Activated CD4-positive, alpha-beta T cell treated with anti-CD3 and anti-CD28 coated beads for 36 hours (primary cell): ENCODE data around the gene ASPG. TPM values are rescaled to one million over a fixed set of nuclear protein-coding genes. Genes with fewer than 3 reads are reported as not detected.
A peak's percentile ranks its signal among the peaks of the same experiment; 100 is the strongest.

Experiments
- ATAC-seq: fragments of 200-7000 bp; cut with Tn5 transposase; one replicate; pipeline ENCODE4 v1.10.0; 2021; ENCODE audit warnings: mild to moderate bottlenecking, moderate library complexity
- CTCF ChIA-PET: fragments of 350-600 bp; sonication (Branson Sonifier 250); formaldehyde crosslinking; loops from one replicate; lab custom pipeline; 2021; ENCODE audit warnings: antibody characterized with exemption; lab: Charles Lee
- POLR2A ChIA-PET: fragments of 350-600 bp; sonication (Branson Sonifier 250); formaldehyde crosslinking; loops from one replicate; lab custom pipeline; 2021; ENCODE audit warnings: antibody characterized with exemption, inconsistent platforms; lab: Charles Lee
- DNase-seq: peaks from one replicate; pipeline ENCODE4 v3.0.0-alpha.2; 2020
- H3K27ac Mint-ChIP-seq: one replicate; pipeline ENCODE4 v1.8.0; 2021; ENCODE audit warnings: mixed read lengths
- H3K27me3 Mint-ChIP-seq: one replicate; pipeline ENCODE4 v1.8.0; 2021; ENCODE audit warnings: mixed read lengths
- H3K36me3 Mint-ChIP-seq: one replicate; pipeline ENCODE4 v1.8.0; 2021; ENCODE audit warnings: low read depth, mixed read lengths
- H3K4me1 Mint-ChIP-seq: one replicate; pipeline ENCODE4 v1.8.0; 2021; ENCODE audit warnings: mixed read lengths
- H3K4me3 Mint-ChIP-seq: one replicate; pipeline ENCODE4 v1.8.0; 2021; ENCODE audit warnings: mild to moderate bottlenecking, moderate library complexity, mixed read lengths
- H3K9me3 Mint-ChIP-seq: one replicate; pipeline ENCODE4 v1.8.0; 2021; ENCODE audit warnings: low read depth, mixed read lengths
- intact Hi-C, 2 experiments: fragments of 100-400 bp; cut with DNase I in 1 of 2; cut with micrococcal nuclease in 1 of 2; formaldehyde crosslinking; loops; one replicate each; pipeline versions ENCODE4 v1.14.2 to v1.15.1; 2022 to 2024; cut with DNase I, micrococcal nuclease
- total RNA-seq, 2 experiments: library from RNA; stranded (reverse); gene quantifications; one replicate each; pipeline ENCODE4 v1.2.3, GENCODE V29; 2021

ASPG gene
- total RNA-seq, 2 experiments from 2014 or later = not detected

- intact Hi-C loops = no loop called here
- DNase-seq = no peak
- ATAC-seq = no peak
- H3K36me3 Mint-ChIP-seq = peaks cover 4% of the 10 kb centered on the region
- no peak overlapping the region for H3K27ac Mint-ChIP-seq
- H3K4me1 Mint-ChIP-seq = no peaks in the 10 kb centered on the region
- peaks cover 29% of the 10 kb centered on the region for H3K27me3 Mint-ChIP-seq
- CTCF ChIA-PET = interaction anchor here (0.6 to 1.8 kb wide), 10 partner anchors 8 to 721 kb away, joined by 3 to 11 read pairs (median 3); no protein-coding TSS in a partner anchor
- POLR2A ChIA-PET = no interaction called here
- no peak overlapping the region for H3K4me3 Mint-ChIP-seq
- peaks cover 21% of the 10 kb centered on the region for H3K9me3 Mint-ChIP-seq
Measured at GRCh38 chr14:104128981-104129380, 43.5 kb downstream of the ASPG start.

- DNase-seq (no peak), ATAC-seq (no peak)
- Mint-ChIP-seq H3K27me3 (peaks cover 31% of the 10 kb centered on the region), H3K27ac (no peak overlapping the region), H3K4me3 (no peak overlapping the region), H3K9me3 (peaks cover 20% of the 10 kb centered on the region), H3K4me1 (no peaks in the 10 kb centered on the region), H3K36me3 (peaks cover 4% of the 10 kb centered on the region)
- CTCF ChIA-PET = interaction anchor here (0.8 to 1.8 kb wide), 6 partner anchors 9 to 388 kb away, joined by 3 to 11 read pairs (median 3); no protein-coding TSS in a partner anchor
- intact Hi-C loops = no loop called here
- POLR2A ChIA-PET = no interaction called here
Measured at GRCh38 chr14:104129556-104129955, 44.1 kb downstream of the ASPG start.

GRCh38 chr14:104130974-104131651 is 45.6 kb downstream of the ASPG start:
- ChIA-PET POLR2A (no interaction called here), CTCF (interaction anchor here (1.7 to 1.8 kb wide), 3 partner anchors 37 to 54 kb away, joined by 6 to 11 read pairs (median 9); no protein-coding TSS in a partner anchor)
- Mint-ChIP-seq H3K4me1 (no peaks in the 10 kb centered on the region), H3K4me3 (no peak overlapping the region), H3K27me3 (peaks cover 37% of the 10 kb centered on the region), H3K27ac (no peak overlapping the region), H3K9me3 (peaks cover 15% of the 10 kb centered on the region), H3K36me3 (peaks cover 2% of the 10 kb centered on the region)
- DNase-seq = peak; percentile 41
- ATAC-seq = no peak
- intact Hi-C loops = loop anchor here (1.0 kb wide), 2 partner anchors 37 to 53 kb away; no protein-coding TSS in a partner anchor

- Mint-ChIP-seq H3K9me3 (peaks cover 12% of the 10 kb centered on the region), H3K36me3 (peaks cover 2% of the 10 kb centered on the region), H3K4me1 (peaks cover 4% of the 10 kb centered on the region), H3K27me3 (peaks cover 38% of the 10 kb centered on the region), H3K27ac (no peak overlapping the region), H3K4me3 (no peak overlapping the region)
- no peak for ATAC-seq
- CTCF ChIA-PET = interaction anchor here (0.5 to 1.7 kb wide), 3 partner anchors 38 to 399 kb away, joined by 3 to 9 read pairs (median 6); no protein-coding TSS in a partner anchor
- peak; percentile 2 for DNase-seq
- intact Hi-C loops = loop anchor here (1.0 kb wide), 2 partner anchors 38 to 54 kb away; no protein-coding TSS in a partner anchor
- POLR2A ChIA-PET = no interaction called here
Measured at GRCh38 chr14:104131968-104132732, 46.6 kb downstream of the ASPG start.

GRCh38 chr14:104132981-104133380 is 47.5 kb downstream of the ASPG start:
- peaks cover 39% of the 10 kb centered on the region for H3K27me3 Mint-ChIP-seq

GRCh38 chr14:104133496-104133895 is 48.0 kb downstream of the ASPG start:
- no peak overlapping the region for H3K27ac Mint-ChIP-seq
- H3K4me1 Mint-ChIP-seq = peaks cover 4% of the 10 kb centered on the region
- peaks cover 2% of the 10 kb centered on the region for H3K36me3 Mint-ChIP-seq
- ChIA-PET CTCF (interaction anchor here (0.6 to 0.7 kb wide), 2 partner anchors 601 to 1140 kb away, joined by 3 to 6 read pairs; no protein-coding TSS in a partner anchor), POLR2A (no interaction called here)
- no peak overlapping the region for H3K4me3 Mint-ChIP-seq
- peak; percentile 3 for DNase-seq
- no peak for ATAC-seq
- peaks cover 38% of the 10 kb centered on the region for H3K27me3 Mint-ChIP-seq
- peaks cover 12% of the 10 kb centered on the region for H3K9me3 Mint-ChIP-seq
- intact Hi-C loops = no loop called here

More at GRCh38 chr14:104132981-104133380, 47.5 kb downstream of the ASPG start:
- Mint-ChIP-seq H3K4me1 (peaks cover 4% of the 10 kb centered on the region), H3K27ac (no peak overlapping the region), H3K36me3 (peaks cover 2% of the 10 kb centered on the region), H3K9me3 (peaks cover 12% of the 10 kb centered on the region), H3K4me3 (no peak overlapping the region)
- ATAC-seq (no peak), DNase-seq (peak; percentile 6)
- intact Hi-C loops = no loop called here
- ChIA-PET POLR2A (interaction anchor here (0.7 kb wide), 1 partner anchor 253 kb away, joined by 3 read pairs; no protein-coding TSS in a partner anchor), CTCF (interaction anchor here (0.6 to 1.7 kb wide), 3 partner anchors 56 to 1139 kb away, joined by 3 to 6 read pairs (median 6); no protein-coding TSS in a partner anchor)

- Mint-ChIP-seq H3K36me3 (peaks cover 2% of the 10 kb centered on the region), H3K27me3 (peaks cover 37% of the 10 kb centered on the region), H3K9me3 (peaks cover 8% of the 10 kb centered on the region), H3K4me3 (no peak overlapping the region), H3K4me1 (peaks cover 4% of the 10 kb centered on the region), H3K27ac (no peak overlapping the region)
- intact Hi-C loops = no loop called here
- ChIA-PET POLR2A (no interaction called here), CTCF (no interaction called here)
- no peak for ATAC-seq
- peak; percentile 3 for DNase-seq
Measured at GRCh38 chr14:104134061-104134965, 48.8 kb downstream of the ASPG start.

- intact Hi-C loops = loop anchor here in 1 of 2 experiments (5.0 kb wide), 2 partner anchors 427 to 507 kb away; no protein-coding TSS in a partner anchor
- H3K9me3 Mint-ChIP-seq = no peaks in the 10 kb centered on the region
- peak; percentile 34 for DNase-seq
Measured at GRCh38 chr14:104135121-104135903, 49.8 kb downstream of the ASPG start.

GRCh38 chr14:104135904-104136471 is 50.5 kb downstream of the ASPG start:
- ATAC-seq (no peak), DNase-seq (peak; percentile 35)
- Mint-ChIP-seq H3K4me3 (no peak overlapping the region), H3K9me3 (no peaks in the 10 kb centered on the region), H3K27me3 (peaks cover 35% of the 10 kb centered on the region), H3K36me3 (no peaks in the 10 kb centered on the region), H3K27ac (no peak overlapping the region), H3K4me1 (peaks cover 4% of the 10 kb centered on the region)
- POLR2A ChIA-PET = no interaction called here
- intact Hi-C loops = loop anchor here in 1 of 2 experiments (5.0 kb wide), 2 partner anchors 426 to 506 kb away; no protein-coding TSS in a partner anchor
- CTCF ChIA-PET = no interaction called here

More at GRCh38 chr14:104135121-104135903, 49.8 kb downstream of the ASPG start:
- ChIA-PET CTCF (no interaction called here), POLR2A (no interaction called here)
- Mint-ChIP-seq H3K4me1 (peaks cover 4% of the 10 kb centered on the region), H3K36me3 (no peaks in the 10 kb centered on the region), H3K27me3 (peaks cover 37% of the 10 kb centered on the region), H3K4me3 (no peak overlapping the region), H3K27ac (no peak overlapping the region)
- ATAC-seq = no peak
